Caco-2 (cell line): ENCODE data around the gene CELF5. TPM values are rescaled to one million over a fixed set of nuclear protein-coding genes. Genes with fewer than 3 reads are reported as not detected.

Experiments
- BruUV-seq: library from RNA; stranded (reverse); fragments of 400-500 nt; replicated peaks from 2 replicates; lab custom pipeline; 2021; lab: Mats Ljungman, UMichigan
- CTCF ChIA-PET: fragments of 300-600 bp; sonication (Branson Sonifier 250); formaldehyde crosslinking; loops from one replicate; lab custom pipeline; 2022; ENCODE audit warnings: antibody characterized with exemption; lab: Charles Lee
- POLR2A ChIA-PET: fragments of 300-600 bp; sonication (Branson Sonifier 250); formaldehyde crosslinking; loops from one replicate; lab custom pipeline; 2022; ENCODE audit warnings: antibody characterized with exemption; lab: Charles Lee
- DNase-seq, 2 experiments: peaks; one replicate each; pipeline versions ENCODE4 v3.0.0 to v3.0.0-alpha.2; 2020 to 2022
- H3K27me3 ChIP-seq: replicated peaks from 2 replicates; pipeline ENCODE4 v1.6.0; 2011; ENCODE audit warnings: low read length; ENCODE audit not compliant: control insufficient read depth, insufficient read depth
- H3K36me3 ChIP-seq: 2 replicates; pipeline ENCODE4 v1.5.1; 2011; ENCODE audit warnings: low read length; ENCODE audit not compliant: control insufficient read depth, insufficient read depth
- H3K4me1 ChIP-seq: fragments of 250-450 bp; sonication (Bioruptor Pico); 2 replicates; pipeline ENCODE4 v1.5.1; 2020; ENCODE audit warnings: mild to moderate bottlenecking
- H3K4me3 ChIP-seq: 2 replicates; pipeline ENCODE4 v1.5.1; 2011; ENCODE audit warnings: low read depth, mild to moderate bottlenecking, control low read depth, low read length
- H3K9me3 ChIP-seq: fragments of 250-450 bp; sonication (Bioruptor Pico); 2 replicates; pipeline ENCODE4 v1.5.1; 2020; ENCODE audit warnings: mild to moderate bottlenecking, moderate library complexity
- H3K27ac Mint-ChIP-seq: one replicate; pipeline ENCODE4 v1.8.0; 2022; ENCODE audit warnings: mixed read lengths; ENCODE audit not compliant: unreplicated experiment
- H3K27me3 Mint-ChIP-seq: one replicate; pipeline ENCODE4 v1.8.0; 2022; ENCODE audit warnings: mixed read lengths; ENCODE audit not compliant: insufficient read depth, unreplicated experiment
- H3K36me3 Mint-ChIP-seq: one replicate; pipeline ENCODE4 v1.8.0; 2022; ENCODE audit warnings: mild to moderate bottlenecking, mixed read lengths; ENCODE audit not compliant: insufficient read depth, unreplicated experiment
- H3K4me1 Mint-ChIP-seq: one replicate; pipeline ENCODE4 v1.8.0; 2022; ENCODE audit warnings: low read depth, mixed read lengths; ENCODE audit not compliant: unreplicated experiment
- H3K4me3 Mint-ChIP-seq: one replicate; pipeline ENCODE4 v1.8.0; 2022; ENCODE audit warnings: mild to moderate bottlenecking, moderate library complexity, mixed read lengths; ENCODE audit not compliant: unreplicated experiment
- H3K9me3 Mint-ChIP-seq: one replicate; pipeline ENCODE4 v1.8.0; 2022; ENCODE audit warnings: mixed read lengths; ENCODE audit not compliant: unreplicated experiment
- intact Hi-C: fragments of 100-400 bp; cut with micrococcal nuclease; formaldehyde crosslinking; loops from one replicate; pipeline ENCODE4 v1.10.0; 2022; ENCODE audit not compliant: unreplicated experiment
- total RNA-seq: library from RNA; stranded (reverse); gene quantifications from 2 replicates; pipeline ENCODE4 v1.2.3, GENCODE V29; 2022
- TF ChIP-seq, protein P1 (sequence below), 2 experiments: fragments of 200-600 bp in 1 of 2; IDR thresholded peaks; 1 replicate in 1 of 2; 2 replicates in 1 of 2; pipeline versions ENCODE4 v1.5.1 to v1.8.0; 2011 to 2022; ENCODE audit warnings: antibody characterized with exemption in 1 of 2, control low read depth in 1 of 2, inconsistent platforms in 1 of 2, low read depth in 1 of 2, low read length in 1 of 2, mild to moderate bottlenecking in 1 of 2, moderate library complexity in 1 of 2; ENCODE audit not compliant: insufficient read depth in 1 of 2, severe bottlenecking in 1 of 2, unreplicated experiment in 1 of 2

Gene CELF5
- total RNA-seq, 1 experiment from 2014 or later: 0.07 TPM

DNA sequence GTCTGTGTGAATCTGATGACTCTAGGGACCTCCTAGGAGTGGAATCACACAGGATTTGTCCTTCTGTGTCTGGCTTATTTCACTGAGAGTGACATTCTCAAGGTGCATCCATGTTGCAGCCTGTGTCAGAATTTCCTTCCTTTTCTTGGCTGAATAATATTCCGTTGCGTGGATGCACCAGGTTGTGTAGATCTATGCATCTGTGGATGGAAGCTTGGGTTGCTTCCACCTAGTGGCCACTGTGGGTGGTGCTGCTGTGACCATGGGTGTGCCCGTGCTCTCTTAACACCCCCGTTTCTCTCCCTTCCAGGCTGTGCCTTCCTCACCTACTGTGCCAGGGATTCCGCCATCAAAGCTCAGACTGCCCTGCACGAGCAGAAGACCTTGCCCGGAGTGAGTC lies 26.2 kb downstream of the CELF5 start:
- H3K9me3 ChIP-seq: no peaks in the 10 kb centered on the region
- intact Hi-C loops: no loop called here
- H3K36me3 Mint-ChIP-seq: no peaks in the 10 kb centered on the region
- no peaks in the 10 kb centered on the region for H3K27me3 ChIP-seq
- H3K4me3 ChIP-seq: no peak overlapping the region
- no peak overlapping the region for H3K4me3 Mint-ChIP-seq
- H3K4me1 ChIP-seq: no peaks in the 10 kb centered on the region
- peaks cover 13% of the 10 kb centered on the region for H3K9me3 Mint-ChIP-seq
- peaks cover 12% of the 10 kb centered on the region for H3K27me3 Mint-ChIP-seq
- TF ChIP-seq, protein P1, sequence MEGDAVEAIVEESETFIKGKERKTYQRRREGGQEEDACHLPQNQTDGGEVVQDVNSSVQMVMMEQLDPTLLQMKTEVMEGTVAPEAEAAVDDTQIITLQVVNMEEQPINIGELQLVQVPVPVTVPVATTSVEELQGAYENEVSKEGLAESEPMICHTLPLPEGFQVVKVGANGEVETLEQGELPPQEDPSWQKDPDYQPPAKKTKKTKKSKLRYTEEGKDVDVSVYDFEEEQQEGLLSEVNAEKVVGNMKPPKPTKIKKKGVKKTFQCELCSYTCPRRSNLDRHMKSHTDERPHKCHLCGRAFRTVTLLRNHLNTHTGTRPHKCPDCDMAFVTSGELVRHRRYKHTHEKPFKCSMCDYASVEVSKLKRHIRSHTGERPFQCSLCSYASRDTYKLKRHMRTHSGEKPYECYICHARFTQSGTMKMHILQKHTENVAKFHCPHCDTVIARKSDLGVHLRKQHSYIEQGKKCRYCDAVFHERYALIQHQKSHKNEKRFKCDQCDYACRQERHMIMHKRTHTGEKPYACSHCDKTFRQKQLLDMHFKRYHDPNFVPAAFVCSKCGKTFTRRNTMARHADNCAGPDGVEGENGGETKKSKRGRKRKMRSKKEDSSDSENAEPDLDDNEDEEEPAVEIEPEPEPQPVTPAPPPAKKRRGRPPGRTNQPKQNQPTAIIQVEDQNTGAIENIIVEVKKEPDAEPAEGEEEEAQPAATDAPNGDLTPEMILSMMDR (IDR thresholded peaks at IDR 0.05; ENCODE audit: insufficient read depth in 1 of 2, low read depth in 1 of 2, low read length in 1 of 2, severe bottlenecking in 1 of 2, unreplicated experiment in 1 of 2): peak; percentile 22 to 23
- H3K4me1 Mint-ChIP-seq: no peaks in the 10 kb centered on the region
- no peak overlapping the region for H3K27ac Mint-ChIP-seq
- no peaks in the 10 kb centered on the region for H3K36me3 ChIP-seq
- no TSS peak for BruUV-seq
- ChIA-PET POLR2A (no interaction called here), CTCF (interaction anchor here (0.6 kb wide), 1 partner anchor 25 kb away, joined by 5 read pairs; no protein-coding TSS in a partner anchor)
- DNase-seq: peak in 1 of 2 experiments; percentile 17

DNA sequence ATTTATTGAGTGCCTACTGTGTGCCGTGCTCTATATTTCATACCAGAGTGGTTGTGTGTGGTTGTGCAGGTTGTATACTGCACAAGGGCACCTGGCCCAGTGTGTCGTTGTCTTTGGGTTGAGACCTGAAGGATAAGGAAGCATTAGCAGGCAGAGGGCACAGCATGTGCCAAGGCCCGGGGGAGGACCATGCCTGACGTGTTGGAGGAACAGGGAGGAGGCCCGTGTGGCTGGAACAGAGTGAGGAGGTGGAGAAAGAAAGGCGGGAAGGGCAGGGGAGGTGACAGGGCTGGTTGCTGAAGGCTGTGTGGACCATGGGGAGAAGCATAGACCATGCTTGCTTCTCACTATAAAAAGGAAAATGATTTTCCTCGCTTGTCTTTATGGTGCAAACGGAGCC lies 26.8 kb downstream of the CELF5 start:
- peaks cover 13% of the 10 kb centered on the region for H3K9me3 Mint-ChIP-seq
- H3K27me3 Mint-ChIP-seq: peaks cover 12% of the 10 kb centered on the region
- no peak overlapping the region for H3K4me3 Mint-ChIP-seq
- BruUV-seq: no TSS peak
- H3K4me1 Mint-ChIP-seq: no peaks in the 10 kb centered on the region
- intact Hi-C loops: no loop called here
- Histone ChIP-seq H3K36me3 (no peaks in the 10 kb centered on the region), H3K4me3 (no peak overlapping the region), H3K9me3 (no peaks in the 10 kb centered on the region), H3K4me1 (no peaks in the 10 kb centered on the region), H3K27me3 (no peaks in the 10 kb centered on the region)
- no peak overlapping the region for H3K27ac Mint-ChIP-seq
- TF ChIP-seq, protein P1 (IDR thresholded peaks at IDR 0.05; ENCODE audit: insufficient read depth in 1 of 2, low read depth in 1 of 2, low read length in 1 of 2, severe bottlenecking in 1 of 2, unreplicated experiment in 1 of 2): no peak
- DNase-seq: no peak
- ChIA-PET POLR2A (no interaction called here), CTCF (interaction anchor here (0.6 kb wide), 1 partner anchor 25 kb away, joined by 5 read pairs; no protein-coding TSS in a partner anchor)
- no peaks in the 10 kb centered on the region for H3K36me3 Mint-ChIP-seq

DNA sequence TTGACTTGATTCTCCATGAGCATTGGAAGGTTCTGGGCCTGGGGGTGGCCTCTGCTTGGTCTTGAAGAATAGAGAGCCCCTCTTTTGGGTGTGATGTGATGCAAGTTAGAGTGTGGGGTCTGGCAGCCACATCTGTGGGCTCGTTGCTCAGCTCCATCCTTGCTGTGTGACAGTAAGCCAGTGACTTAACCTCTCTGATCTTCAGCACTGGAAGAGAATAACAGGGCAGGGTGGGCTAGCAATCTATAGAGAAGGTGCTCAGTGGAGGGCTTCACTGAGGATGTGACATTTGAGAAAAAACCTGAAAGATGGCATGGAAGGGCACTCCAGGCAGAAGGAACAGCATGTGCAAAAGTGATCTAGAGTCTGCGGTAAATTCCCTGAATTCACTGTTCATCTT lies 28.2 kb downstream of the CELF5 start:
- Mint-ChIP-seq H3K27me3 (peaks cover 15% of the 10 kb centered on the region), H3K27ac (no peak overlapping the region), H3K4me1 (no peaks in the 10 kb centered on the region), H3K36me3 (no peaks in the 10 kb centered on the region), H3K9me3 (peaks cover 13% of the 10 kb centered on the region), H3K4me3 (no peak overlapping the region)
- TF ChIP-seq, protein P1 (IDR thresholded peaks at IDR 0.05; ENCODE audit: insufficient read depth in 1 of 2, low read depth in 1 of 2, low read length in 1 of 2, severe bottlenecking in 1 of 2, unreplicated experiment in 1 of 2): no peak
- CTCF ChIA-PET: no interaction called here
- DNase-seq: no peak
- Histone ChIP-seq H3K9me3 (no peaks in the 10 kb centered on the region), H3K36me3 (no peaks in the 10 kb centered on the region), H3K27me3 (no peaks in the 10 kb centered on the region), H3K4me3 (no peak overlapping the region), H3K4me1 (no peaks in the 10 kb centered on the region)
- BruUV-seq: no TSS peak
- intact Hi-C loops: no loop called here
- POLR2A ChIA-PET: no interaction called here
